CD4-positive, alpha-beta T cell treated with Interleukin-17A for 1 hour (primary cell): Measurements from ENCODE around the gene RAB11B.
"Not testable (repeated sequence)": the region's sequence is repeated elsewhere in the genome, so short reads cannot be mapped to it uniquely, and the experiment has no call there.

Source experiments
- DNase-seq: peaks from one replicate; pipeline ENCODE4 v3.0.0-alpha.2; 2020

RAB11B gene

GRCh38 chr19:8371011-8371804 lies 19.0 kb upstream of the RAB11B start:
- DNase-seq = no peak

GRCh38 chr19:8373867-8374813 lies 16.0 kb upstream of the RAB11B start:
- DNase-seq = no peak

- DNase-seq = not testable (repeated sequence)
Measured at GRCh38 chr19:8375766-8376165, 14.4 kb upstream of the RAB11B start.

- DNase-seq = not testable (repeated sequence)
Measured at GRCh38 chr19:8376373-8376974, 13.7 kb upstream of the RAB11B start.

GRCh38 chr19:8377598-8377997 lies 12.6 kb upstream of the RAB11B start:
- DNase-seq = no peak

- DNase-seq = not testable (repeated sequence)
Measured at GRCh38 chr19:8379156-8379891, 10.8 kb upstream of the RAB11B start.

- DNase-seq = not testable (repeated sequence)
Measured at GRCh38 chr19:8384569-8384968, 5.6 kb upstream of the RAB11B start.

- not testable (repeated sequence) for DNase-seq
Measured at GRCh38 chr19:8385103-8385502, 5.1 kb upstream of the RAB11B start.

GRCh38 chr19:8385566-8385965 lies 4.6 kb upstream of the RAB11B start:
- not testable (repeated sequence) for DNase-seq

- DNase-seq = not testable (repeated sequence)
Measured at GRCh38 chr19:8386419-8386818, 3.7 kb upstream of the RAB11B start.

- DNase-seq = no peak
Measured at GRCh38 chr19:8386990-8387389, 3.2 kb upstream of the RAB11B start.

- DNase-seq = no peak
Measured at GRCh38 chr19:8387688-8388611, 2.2 kb upstream of the RAB11B start.

- DNase-seq = no peak
Measured at GRCh38 chr19:8388612-8388958, 1.6 kb upstream of the RAB11B start.

GRCh38 chr19:8390617-8390981 lies 439 bp downstream of the RAB11B start:
- DNase-seq = peak; percentile 94

GRCh38 chr19:8391198-8392016 lies 1.2 kb downstream of the RAB11B start:
- DNase-seq = no peak

GRCh38 chr19:8392017-8392591 lies 1.9 kb downstream of the RAB11B start:
- DNase-seq = no peak

- no peak for DNase-seq
Measured at GRCh38 chr19:8393192-8393870, 3.2 kb downstream of the RAB11B start.

GRCh38 chr19:8393871-8394250 lies 3.7 kb downstream of the RAB11B start:
- no peak for DNase-seq

GRCh38 chr19:8395621-8396082 lies 5.5 kb downstream of the RAB11B start:
- no peak for DNase-seq

- DNase-seq = no peak
Measured at GRCh38 chr19:8396185-8396562, 6.0 kb downstream of the RAB11B start.
